B cell (primary cell): ENCODE data around the gene TBX2. TPM values are rescaled to one million over a fixed set of nuclear protein-coding genes. Genes with fewer than 3 reads are reported as not detected.

ENCODE experiments used
- ATAC-seq: fragments of 200-7000 bp; cut with Tn5 transposase; one replicate; pipeline ENCODE4 v1.10.0; 2021; ENCODE audit warnings: low read depth, mild to moderate bottlenecking, moderate number of reproducible peaks, moderate library complexity
- CTCF ChIA-PET: fragments of 350-600 bp; sonication (Branson Sonifier 250); formaldehyde crosslinking; loops from one replicate; lab custom pipeline; 2021; ENCODE audit warnings: antibody characterized with exemption, inconsistent platforms; lab: Charles Lee
- POLR2A ChIA-PET: fragments of 350-600 bp; sonication (Branson Sonifier 250); formaldehyde crosslinking; loops from one replicate; lab custom pipeline; 2021; ENCODE audit warnings: antibody characterized with exemption; lab: Charles Lee
- DNase-seq: peaks from one replicate; pipeline ENCODE4 v3.0.0; 2013
- H2AFZ ChIP-seq: 2 replicates; pipeline ENCODE4 v1.6.1; 2012; ENCODE audit warnings: mild to moderate bottlenecking, low read depth, low read length; ENCODE audit not compliant: insufficient read depth, poor library complexity, severe bottlenecking
- H3K27ac ChIP-seq, 2 donors: 1 replicate in 1 of 2; 2 replicates in 1 of 2; pipeline ENCODE4 v1.5.1; 2012 to 2013; ENCODE audit warnings: low read length in 2 of 2, mild to moderate bottlenecking in 2 of 2, moderate library complexity in 1 of 2
- H3K27me3 ChIP-seq, 4 experiments: fragments of 200-600 bp in 1 of 4; sonication (generic) in 1 of 4; replicated peaks in 1 of 4; 1 replicate in 2 of 4; 2 replicates in 2 of 4; pipeline versions ENCODE4 v1.6.1 to v1.7.0; 2013 to 2016; ENCODE audit warnings: low read length in 3 of 4, mild to moderate bottlenecking in 2 of 4, mixed read lengths in 1 of 4, moderate library complexity in 1 of 4; ENCODE audit not compliant: insufficient read depth in 4 of 4, control insufficient read depth in 3 of 4; ENCODE audit errors: control extremely low read depth in 1 of 4
- H3K36me3 ChIP-seq, 2 experiments: replicated peaks in 1 of 2; 1 replicate in 1 of 2; 2 replicates in 1 of 2; pipeline versions ENCODE4 v1.6.1 to v1.7.1; 2013; ENCODE audit warnings: low read length in 1 of 2; ENCODE audit not compliant: insufficient read depth in 2 of 2, control insufficient read depth in 1 of 2; ENCODE audit errors: control extremely low read depth in 1 of 2, extremely low read depth in 1 of 2
- H3K4me1 ChIP-seq, 2 donors: fragments of 200-600 bp in 1 of 2; sonication (generic) in 1 of 2; 1 replicate in 1 of 2; 2 replicates in 1 of 2; pipeline versions ENCODE4 v1.5.1 to v1.6.1; 2013 to 2017; ENCODE audit warnings: low read length in 2 of 2; ENCODE audit not compliant: control insufficient read depth in 2 of 2, insufficient read depth in 2 of 2
- H3K4me2 ChIP-seq: replicated peaks from 2 replicates; pipeline ENCODE3; 2012; ENCODE audit warnings: mild to moderate bottlenecking, low read depth, low read length; ENCODE audit not compliant: poor library complexity, severe bottlenecking
- H3K4me3 ChIP-seq, 5 experiments: fragments of 200-600 bp in 1 of 5; sonication (generic) in 1 of 5; 1 replicate in 3 of 5; 2 replicates in 2 of 5; pipeline versions ENCODE4 v1.5.1 to v1.7.0; 2011 to 2016; ENCODE audit warnings: low read length in 4 of 5, mild to moderate bottlenecking in 4 of 5, low read depth in 2 of 5, control low read depth in 1 of 5, moderate library complexity in 1 of 5; ENCODE audit not compliant: insufficient read depth in 1 of 5; ENCODE audit errors: control extremely low read depth in 1 of 5, extremely low read depth in 1 of 5
- H3K79me2 ChIP-seq: fragments of 200-600 bp; sonication (generic); one replicate; pipeline ENCODE4 v1.6.0; 2016; ENCODE audit warnings: low read length; ENCODE audit not compliant: control insufficient read depth, insufficient read depth
- H3K9ac ChIP-seq: fragments of 200-600 bp; sonication (generic); 2 replicates; pipeline ENCODE4 v1.6.1; 2017; ENCODE audit warnings: mild to moderate bottlenecking, low read length, moderate library complexity
- H3K9me3 ChIP-seq, 3 donors: one replicate each; pipeline versions ENCODE4 v1.6.1 to v1.7.1; 2013; ENCODE audit warnings: low read length in 2 of 3; ENCODE audit not compliant: control insufficient read depth in 2 of 3, insufficient read depth in 1 of 3; ENCODE audit errors: control extremely low read depth in 1 of 3
- H4K20me1 ChIP-seq: 2 replicates; pipeline ENCODE4 v1.6.0; 2012; ENCODE audit warnings: mild to moderate bottlenecking, low read length; ENCODE audit not compliant: insufficient read depth, control insufficient read depth, poor library complexity, severe bottlenecking
- H3K27ac Mint-ChIP-seq: one replicate; pipeline ENCODE4 v1.8.0; 2021; ENCODE audit warnings: mixed read lengths
- H3K27me3 Mint-ChIP-seq: one replicate; pipeline ENCODE4 v1.8.0; 2021; ENCODE audit warnings: mixed read lengths
- H3K4me1 Mint-ChIP-seq: one replicate; pipeline ENCODE4 v1.8.0; 2021; ENCODE audit warnings: mixed read lengths
- H3K4me3 Mint-ChIP-seq: one replicate; pipeline ENCODE4 v1.8.0; 2021; ENCODE audit warnings: mixed read lengths
- H3K9me3 Mint-ChIP-seq: one replicate; pipeline ENCODE4 v1.8.0; 2022; ENCODE audit warnings: mixed read lengths; ENCODE audit not compliant: insufficient read depth
- EZH2 ChIP-seq: IDR thresholded peaks from 2 replicates; pipeline ENCODE4 v1.6.1; 2012; ENCODE audit warnings: borderline replicate concordance, low read depth, mild to moderate bottlenecking, moderate library complexity, low read length; ENCODE audit not compliant: insufficient read depth, poor library complexity, severe bottlenecking
- WGBS: methylation state at CpG from one replicate; pipeline ENCODE4 v1.1.5; 2013; ENCODE audit warnings: missing lambda C conversion rate; ENCODE audit not compliant: insufficient coverage; 5-methylcytosine and 5-hydroxymethylcytosine counted together
- intact Hi-C: fragments of 100-400 bp; cut with micrococcal nuclease; formaldehyde crosslinking; loops from one replicate; pipeline ENCODE4 v1.10.0; 2022
- polyA plus RNA-seq: library from polyadenylated mRNA; depleted of rRNA; stranded (reverse); fragments of >200 nt; gene quantifications from 2 replicates; pipeline ENCODE4 v1.2.3, GENCODE V29; 2012
- total RNA-seq, 2 donors: library from RNA; stranded (reverse); fragments of 120-200 nt in 1 of 2; gene quantifications; 1 replicate in 1 of 2; 2 replicates in 1 of 2; pipeline versions ENCODE4 v1.2.3 to v1.2.4, GENCODE V29; 2013 to 2022
- TF ChIP-seq, protein P1 (sequence below): fragments of 200-600 bp; IDR thresholded peaks from one replicate; pipeline ENCODE4 v1.8.0; 2022; ENCODE audit warnings: antibody characterized with exemption, mild to moderate bottlenecking

TBX2 gene
- total and polyA plus RNA-seq, 2 donors (not counting 1 experiment from before 2014, with no cell fraction given) = not detected

DNA sequence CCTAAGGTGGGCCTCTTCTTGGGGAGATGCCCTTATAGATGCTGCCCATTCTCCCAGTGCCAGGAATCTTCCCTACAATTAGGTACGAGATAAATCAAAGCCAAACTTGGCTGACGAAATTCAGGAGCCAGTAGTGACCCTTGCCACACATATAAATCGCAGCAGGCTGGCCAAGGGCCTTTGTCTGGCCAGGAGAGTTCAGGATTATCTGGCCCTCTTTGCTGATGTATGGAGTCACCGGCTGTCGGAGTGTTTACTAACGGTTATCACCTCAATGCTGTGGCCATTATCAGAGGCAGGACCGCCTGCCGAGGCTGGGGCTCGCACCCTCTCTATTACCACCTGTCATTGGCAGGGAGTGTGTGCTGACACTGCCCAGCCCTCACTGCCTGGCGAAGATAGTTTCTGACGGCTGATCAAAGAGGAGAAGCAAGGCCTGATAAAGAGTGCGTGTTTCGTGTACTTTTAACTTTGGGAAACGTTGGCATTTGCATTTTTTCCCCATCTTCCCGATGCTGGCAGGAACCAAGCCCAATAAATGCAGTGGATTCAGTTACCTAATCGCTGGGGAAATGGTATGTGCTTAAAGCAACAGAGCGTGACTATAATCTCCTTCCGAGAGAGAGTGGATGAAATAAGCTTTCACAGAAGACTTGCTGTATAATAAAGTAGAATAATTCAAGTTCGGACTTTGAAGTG, 32.8 kb upstream of the TBX2 start:
- ChIA-PET CTCF (no interaction called here), POLR2A (no interaction called here)
- no peaks in the 10 kb centered on the region for H3K4me1 Mint-ChIP-seq
- H4K20me1 ChIP-seq = no peaks in the 10 kb centered on the region
- no peak overlapping the region for H3K27ac Mint-ChIP-seq
- no peak for DNase-seq
- H3K4me1 ChIP-seq = no peaks in the 10 kb centered on the region
- H3K4me2 ChIP-seq = no peak overlapping the region
- H3K4me3 Mint-ChIP-seq = no peak overlapping the region
- no peaks in the 10 kb centered on the region for H3K9me3 ChIP-seq
- no peak overlapping the region for H3K4me3 ChIP-seq
- WGBS = 92% methylated on average over 17 of the region's 19 CpGs
- no peak overlapping the region for H2AFZ ChIP-seq
- intact Hi-C loops = no loop called here
- H3K27ac ChIP-seq = no peak overlapping the region
- H3K79me2 ChIP-seq = no peaks in the 10 kb centered on the region
- H3K27me3 Mint-ChIP-seq = no peaks in the 10 kb centered on the region
- no peak for ATAC-seq
- H3K27me3 ChIP-seq = no peaks in the 10 kb centered on the region
- no peak overlapping the region for H3K9ac ChIP-seq
- no peaks in the 10 kb centered on the region for H3K36me3 ChIP-seq
- TF ChIP-seq, protein P1, sequence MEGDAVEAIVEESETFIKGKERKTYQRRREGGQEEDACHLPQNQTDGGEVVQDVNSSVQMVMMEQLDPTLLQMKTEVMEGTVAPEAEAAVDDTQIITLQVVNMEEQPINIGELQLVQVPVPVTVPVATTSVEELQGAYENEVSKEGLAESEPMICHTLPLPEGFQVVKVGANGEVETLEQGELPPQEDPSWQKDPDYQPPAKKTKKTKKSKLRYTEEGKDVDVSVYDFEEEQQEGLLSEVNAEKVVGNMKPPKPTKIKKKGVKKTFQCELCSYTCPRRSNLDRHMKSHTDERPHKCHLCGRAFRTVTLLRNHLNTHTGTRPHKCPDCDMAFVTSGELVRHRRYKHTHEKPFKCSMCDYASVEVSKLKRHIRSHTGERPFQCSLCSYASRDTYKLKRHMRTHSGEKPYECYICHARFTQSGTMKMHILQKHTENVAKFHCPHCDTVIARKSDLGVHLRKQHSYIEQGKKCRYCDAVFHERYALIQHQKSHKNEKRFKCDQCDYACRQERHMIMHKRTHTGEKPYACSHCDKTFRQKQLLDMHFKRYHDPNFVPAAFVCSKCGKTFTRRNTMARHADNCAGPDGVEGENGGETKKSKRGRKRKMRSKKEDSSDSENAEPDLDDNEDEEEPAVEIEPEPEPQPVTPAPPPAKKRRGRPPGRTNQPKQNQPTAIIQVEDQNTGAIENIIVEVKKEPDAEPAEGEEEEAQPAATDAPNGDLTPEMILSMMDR = no peak
- TF ChIP-seq EZH2 = no peak
- H3K9me3 Mint-ChIP-seq = no peaks in the 10 kb centered on the region

- Histone ChIP-seq H4K20me1 (no peaks in the 10 kb centered on the region), H3K9me3 (no peaks in the 10 kb centered on the region), H3K79me2 (no peaks in the 10 kb centered on the region), H3K4me2 (no peak overlapping the region), H3K4me1 (no peaks in the 10 kb centered on the region), H3K9ac (no peak overlapping the region), H3K4me3 (no peak overlapping the region), H3K27me3 (no peaks in the 10 kb centered on the region), H3K36me3 (no peaks in the 10 kb centered on the region), H3K27ac (no peak overlapping the region), H2AFZ (no peak overlapping the region)
- 96% methylated on average over 27 of the region's 27 CpGs for whole genome bisulfite sequencing
- no peak for TF ChIP-seq EZH2
- TF ChIP-seq, protein P1 = no peak
- ATAC-seq (no peak), DNase-seq (no peak)
- ChIA-PET POLR2A (no interaction called here), CTCF (no interaction called here)
- intact Hi-C loops = no loop called here
- Mint-ChIP-seq H3K4me3 (no peak overlapping the region), H3K27me3 (no peaks in the 10 kb centered on the region), H3K9me3 (no peaks in the 10 kb centered on the region), H3K27ac (no peak overlapping the region), H3K4me1 (no peaks in the 10 kb centered on the region)
These were observed 31.4 kb upstream of the TBX2 start for GRCh38 chr17:61368049-61368831.
